B cell (primary cell): Measurements from ENCODE around the gene DRC1. TPM values are rescaled to one million over a fixed set of nuclear protein-coding genes. Genes with fewer than 3 reads are reported as not detected.

ENCODE experiments used
- ATAC-seq: fragments of 200-7000 bp; cut with Tn5 transposase; one replicate; pipeline ENCODE4 v1.10.0; 2021; ENCODE audit warnings: low read depth, mild to moderate bottlenecking, moderate number of reproducible peaks, moderate library complexity
- CTCF ChIA-PET: fragments of 350-600 bp; sonication (Branson Sonifier 250); formaldehyde crosslinking; loops from one replicate; lab custom pipeline; 2021; ENCODE audit warnings: antibody characterized with exemption, inconsistent platforms; lab: Charles Lee
- POLR2A ChIA-PET: fragments of 350-600 bp; sonication (Branson Sonifier 250); formaldehyde crosslinking; loops from one replicate; lab custom pipeline; 2021; ENCODE audit warnings: antibody characterized with exemption; lab: Charles Lee
- DNase-seq: peaks from one replicate; pipeline ENCODE4 v3.0.0; 2013
- H2AFZ ChIP-seq: 2 replicates; pipeline ENCODE4 v1.6.1; 2012; ENCODE audit warnings: mild to moderate bottlenecking, low read depth, low read length; ENCODE audit not compliant: insufficient read depth, poor library complexity, severe bottlenecking
- H3K27ac ChIP-seq, 2 donors: 1 replicate in 1 of 2; 2 replicates in 1 of 2; pipeline ENCODE4 v1.5.1; 2012 to 2013; ENCODE audit warnings: low read length in 2 of 2, mild to moderate bottlenecking in 2 of 2, moderate library complexity in 1 of 2
- H3K27me3 ChIP-seq, 4 experiments: fragments of 200-600 bp in 1 of 4; sonication (generic) in 1 of 4; replicated peaks in 1 of 4; 1 replicate in 2 of 4; 2 replicates in 2 of 4; pipeline versions ENCODE4 v1.6.1 to v1.7.0; 2013 to 2016; ENCODE audit warnings: low read length in 3 of 4, mild to moderate bottlenecking in 2 of 4, mixed read lengths in 1 of 4, moderate library complexity in 1 of 4; ENCODE audit not compliant: insufficient read depth in 4 of 4, control insufficient read depth in 3 of 4; ENCODE audit errors: control extremely low read depth in 1 of 4
- H3K36me3 ChIP-seq, 2 experiments: replicated peaks in 1 of 2; 1 replicate in 1 of 2; 2 replicates in 1 of 2; pipeline versions ENCODE4 v1.6.1 to v1.7.1; 2013; ENCODE audit warnings: low read length in 1 of 2; ENCODE audit not compliant: insufficient read depth in 2 of 2, control insufficient read depth in 1 of 2; ENCODE audit errors: control extremely low read depth in 1 of 2, extremely low read depth in 1 of 2
- H3K4me1 ChIP-seq, 2 donors: fragments of 200-600 bp in 1 of 2; sonication (generic) in 1 of 2; 1 replicate in 1 of 2; 2 replicates in 1 of 2; pipeline versions ENCODE4 v1.5.1 to v1.6.1; 2013 to 2017; ENCODE audit warnings: low read length in 2 of 2; ENCODE audit not compliant: control insufficient read depth in 2 of 2, insufficient read depth in 2 of 2
- H3K4me2 ChIP-seq: replicated peaks from 2 replicates; pipeline ENCODE3; 2012; ENCODE audit warnings: mild to moderate bottlenecking, low read depth, low read length; ENCODE audit not compliant: poor library complexity, severe bottlenecking
- H3K4me3 ChIP-seq, 5 experiments: fragments of 200-600 bp in 1 of 5; sonication (generic) in 1 of 5; 1 replicate in 3 of 5; 2 replicates in 2 of 5; pipeline versions ENCODE4 v1.5.1 to v1.7.0; 2011 to 2016; ENCODE audit warnings: low read length in 4 of 5, mild to moderate bottlenecking in 4 of 5, low read depth in 2 of 5, control low read depth in 1 of 5, moderate library complexity in 1 of 5; ENCODE audit not compliant: insufficient read depth in 1 of 5; ENCODE audit errors: control extremely low read depth in 1 of 5, extremely low read depth in 1 of 5
- H3K79me2 ChIP-seq: fragments of 200-600 bp; sonication (generic); one replicate; pipeline ENCODE4 v1.6.0; 2016; ENCODE audit warnings: low read length; ENCODE audit not compliant: control insufficient read depth, insufficient read depth
- H3K9ac ChIP-seq: fragments of 200-600 bp; sonication (generic); 2 replicates; pipeline ENCODE4 v1.6.1; 2017; ENCODE audit warnings: mild to moderate bottlenecking, low read length, moderate library complexity
- H3K9me3 ChIP-seq, 3 donors: one replicate each; pipeline versions ENCODE4 v1.6.1 to v1.7.1; 2013; ENCODE audit warnings: low read length in 2 of 3; ENCODE audit not compliant: control insufficient read depth in 2 of 3, insufficient read depth in 1 of 3; ENCODE audit errors: control extremely low read depth in 1 of 3
- H4K20me1 ChIP-seq: 2 replicates; pipeline ENCODE4 v1.6.0; 2012; ENCODE audit warnings: mild to moderate bottlenecking, low read length; ENCODE audit not compliant: insufficient read depth, control insufficient read depth, poor library complexity, severe bottlenecking
- H3K27ac Mint-ChIP-seq: one replicate; pipeline ENCODE4 v1.8.0; 2021; ENCODE audit warnings: mixed read lengths
- H3K27me3 Mint-ChIP-seq: one replicate; pipeline ENCODE4 v1.8.0; 2021; ENCODE audit warnings: mixed read lengths
- H3K4me1 Mint-ChIP-seq: one replicate; pipeline ENCODE4 v1.8.0; 2021; ENCODE audit warnings: mixed read lengths
- H3K4me3 Mint-ChIP-seq: one replicate; pipeline ENCODE4 v1.8.0; 2021; ENCODE audit warnings: mixed read lengths
- H3K9me3 Mint-ChIP-seq: one replicate; pipeline ENCODE4 v1.8.0; 2022; ENCODE audit warnings: mixed read lengths; ENCODE audit not compliant: insufficient read depth
- EZH2 ChIP-seq: IDR thresholded peaks from 2 replicates; pipeline ENCODE4 v1.6.1; 2012; ENCODE audit warnings: borderline replicate concordance, low read depth, mild to moderate bottlenecking, moderate library complexity, low read length; ENCODE audit not compliant: insufficient read depth, poor library complexity, severe bottlenecking
- WGBS: methylation state at CpG from one replicate; pipeline ENCODE4 v1.1.5; 2013; ENCODE audit warnings: missing lambda C conversion rate; ENCODE audit not compliant: insufficient coverage; 5-methylcytosine and 5-hydroxymethylcytosine counted together
- intact Hi-C: fragments of 100-400 bp; cut with micrococcal nuclease; formaldehyde crosslinking; loops from one replicate; pipeline ENCODE4 v1.10.0; 2022
- polyA plus RNA-seq: library from polyadenylated mRNA; depleted of rRNA; stranded (reverse); fragments of >200 nt; gene quantifications from 2 replicates; pipeline ENCODE4 v1.2.3, GENCODE V29; 2012
- total RNA-seq, 2 donors: library from RNA; stranded (reverse); fragments of 120-200 nt in 1 of 2; gene quantifications; 1 replicate in 1 of 2; 2 replicates in 1 of 2; pipeline versions ENCODE4 v1.2.3 to v1.2.4, GENCODE V29; 2013 to 2022
- TF ChIP-seq, protein P1 (sequence below): fragments of 200-600 bp; IDR thresholded peaks from one replicate; pipeline ENCODE4 v1.8.0; 2022; ENCODE audit warnings: antibody characterized with exemption, mild to moderate bottlenecking

Gene DRC1
- total and polyA plus RNA-seq, 2 donors (not counting 1 experiment from before 2014, with no cell fraction given): not detected

DNA sequence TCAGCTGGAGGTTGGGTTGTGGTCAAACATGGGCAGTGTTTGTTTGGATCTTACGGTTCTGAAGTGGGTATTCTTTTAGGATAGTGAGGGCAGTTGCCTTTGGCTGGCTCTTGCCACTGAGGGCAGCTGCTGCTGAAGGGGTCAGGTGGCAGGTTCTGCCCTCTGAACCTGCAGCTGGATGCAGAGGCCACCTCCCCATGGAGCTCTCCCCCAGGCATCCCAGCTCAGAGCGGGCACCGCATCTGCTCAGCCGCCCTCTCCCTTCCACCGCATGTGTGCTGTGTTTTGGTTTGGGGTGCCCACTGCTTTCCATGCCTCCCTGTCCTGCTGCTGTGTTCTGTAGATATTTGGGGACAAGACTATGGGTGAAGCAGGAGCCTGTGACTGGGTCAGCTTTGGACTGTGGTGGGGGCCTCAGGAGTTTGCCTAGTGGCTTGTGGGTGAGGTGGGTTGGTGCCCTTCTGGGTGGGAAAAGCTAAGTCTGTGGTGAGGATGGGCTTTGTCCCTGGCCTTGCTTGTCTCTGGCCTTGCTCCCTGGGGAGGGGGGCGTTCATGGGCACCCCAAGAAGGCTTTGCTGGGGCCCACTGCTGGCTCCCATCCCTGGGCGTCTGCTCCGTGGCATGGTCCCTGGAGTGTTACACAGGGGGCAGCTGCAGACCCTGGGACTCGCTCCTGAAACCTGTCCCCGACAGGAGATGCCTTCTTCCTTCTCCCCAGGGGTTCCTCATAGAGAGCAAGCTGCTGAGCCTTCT, 47.7 kb downstream of the DRC1 start:
- H2AFZ ChIP-seq: no peak overlapping the region

DNA sequence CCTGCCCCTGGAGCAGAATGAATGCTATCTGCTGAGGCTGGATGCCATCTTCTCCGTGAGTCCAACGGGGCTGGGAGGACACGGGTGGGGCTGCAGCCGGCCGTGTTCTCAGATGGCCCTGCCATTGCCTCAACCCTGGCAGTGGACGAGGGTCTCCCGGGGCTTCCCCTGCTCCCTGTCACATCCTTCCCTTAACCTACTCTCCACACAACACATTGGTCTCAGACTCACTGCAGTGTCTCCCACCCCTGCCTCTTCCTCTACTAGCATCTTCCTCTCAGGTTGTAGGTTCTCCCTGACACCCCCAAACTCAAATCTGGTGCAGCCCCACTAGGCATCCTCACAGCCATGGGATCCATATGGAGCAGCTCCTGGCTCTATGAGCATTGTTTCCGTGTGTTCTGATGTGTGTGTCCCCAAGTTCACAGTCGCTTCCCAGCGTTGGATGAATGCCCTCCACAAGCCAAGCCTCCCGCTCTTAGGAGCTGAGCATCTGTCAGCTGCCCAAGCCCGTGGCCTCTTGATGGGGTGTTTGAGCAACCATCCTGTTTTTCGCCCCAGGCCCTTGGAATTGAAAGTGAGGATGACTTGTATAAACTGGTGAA, 48.4 kb downstream of the DRC1 start:
- DNase-seq: no peak
- no peak overlapping the region for H3K27ac ChIP-seq
- H3K9me3 ChIP-seq: no peaks in the 10 kb centered on the region
- H3K79me2 ChIP-seq: no peaks in the 10 kb centered on the region
- Mint-ChIP-seq H3K27ac (no peak overlapping the region), H3K4me1 (no peaks in the 10 kb centered on the region), H3K4me3 (no peak overlapping the region), H3K27me3 (peaks cover 10% of the 10 kb centered on the region), H3K9me3 (peaks cover 3% of the 10 kb centered on the region)
- no peaks in the 10 kb centered on the region for H4K20me1 ChIP-seq
- 97% methylated on average over 13 of the region's 13 CpGs for WGBS
- ChIA-PET POLR2A (no interaction called here), CTCF (no interaction called here)
- peaks cover 0 to 4% (median 0%) of the 10 kb centered on the region in 4 experiments for H3K27me3 ChIP-seq
- no peak overlapping the region for H2AFZ ChIP-seq
- intact Hi-C loops: no loop called here
- no peak for ATAC-seq
- TF ChIP-seq, protein P1, sequence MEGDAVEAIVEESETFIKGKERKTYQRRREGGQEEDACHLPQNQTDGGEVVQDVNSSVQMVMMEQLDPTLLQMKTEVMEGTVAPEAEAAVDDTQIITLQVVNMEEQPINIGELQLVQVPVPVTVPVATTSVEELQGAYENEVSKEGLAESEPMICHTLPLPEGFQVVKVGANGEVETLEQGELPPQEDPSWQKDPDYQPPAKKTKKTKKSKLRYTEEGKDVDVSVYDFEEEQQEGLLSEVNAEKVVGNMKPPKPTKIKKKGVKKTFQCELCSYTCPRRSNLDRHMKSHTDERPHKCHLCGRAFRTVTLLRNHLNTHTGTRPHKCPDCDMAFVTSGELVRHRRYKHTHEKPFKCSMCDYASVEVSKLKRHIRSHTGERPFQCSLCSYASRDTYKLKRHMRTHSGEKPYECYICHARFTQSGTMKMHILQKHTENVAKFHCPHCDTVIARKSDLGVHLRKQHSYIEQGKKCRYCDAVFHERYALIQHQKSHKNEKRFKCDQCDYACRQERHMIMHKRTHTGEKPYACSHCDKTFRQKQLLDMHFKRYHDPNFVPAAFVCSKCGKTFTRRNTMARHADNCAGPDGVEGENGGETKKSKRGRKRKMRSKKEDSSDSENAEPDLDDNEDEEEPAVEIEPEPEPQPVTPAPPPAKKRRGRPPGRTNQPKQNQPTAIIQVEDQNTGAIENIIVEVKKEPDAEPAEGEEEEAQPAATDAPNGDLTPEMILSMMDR: no peak
- no peak overlapping the region for H3K4me3 ChIP-seq
- no peaks in the 10 kb centered on the region for H3K4me1 ChIP-seq
- no peak overlapping the region for H3K9ac ChIP-seq
- H3K4me2 ChIP-seq: no peak overlapping the region
- H3K36me3 ChIP-seq: no peaks in the 10 kb centered on the region

More for the DNA sequence above, 47.7 kb downstream of the DRC1 start:
- Histone ChIP-seq H3K9ac (no peak overlapping the region), H3K4me2 (no peak overlapping the region), H3K27me3 (peaks cover 0 to 5% (median 0%) of the 10 kb centered on the region in 4 experiments), H3K4me1 (no peaks in the 10 kb centered on the region), H3K27ac (no peak overlapping the region), H3K9me3 (no peaks in the 10 kb centered on the region), H3K36me3 (no peaks in the 10 kb centered on the region), H3K4me3 (no peak overlapping the region), H4K20me1 (no peaks in the 10 kb centered on the region), H3K79me2 (no peaks in the 10 kb centered on the region)
- Mint-ChIP-seq H3K9me3 (peaks cover 3% of the 10 kb centered on the region), H3K27ac (no peak overlapping the region), H3K4me1 (no peaks in the 10 kb centered on the region), H3K27me3 (peaks cover 10% of the 10 kb centered on the region), H3K4me3 (no peak overlapping the region)
- 96% methylated on average over 10 of the region's 10 CpGs for WGBS
- DNase-seq (no peak), ATAC-seq (no peak)
- no peak for TF ChIP-seq EZH2
- TF ChIP-seq, protein P1: no peak
- ChIA-PET CTCF (no interaction called here), POLR2A (no interaction called here)
- intact Hi-C loops: no loop called here
